ENCODE data around the gene FBXO11.

FBXO11 gene

DNA sequence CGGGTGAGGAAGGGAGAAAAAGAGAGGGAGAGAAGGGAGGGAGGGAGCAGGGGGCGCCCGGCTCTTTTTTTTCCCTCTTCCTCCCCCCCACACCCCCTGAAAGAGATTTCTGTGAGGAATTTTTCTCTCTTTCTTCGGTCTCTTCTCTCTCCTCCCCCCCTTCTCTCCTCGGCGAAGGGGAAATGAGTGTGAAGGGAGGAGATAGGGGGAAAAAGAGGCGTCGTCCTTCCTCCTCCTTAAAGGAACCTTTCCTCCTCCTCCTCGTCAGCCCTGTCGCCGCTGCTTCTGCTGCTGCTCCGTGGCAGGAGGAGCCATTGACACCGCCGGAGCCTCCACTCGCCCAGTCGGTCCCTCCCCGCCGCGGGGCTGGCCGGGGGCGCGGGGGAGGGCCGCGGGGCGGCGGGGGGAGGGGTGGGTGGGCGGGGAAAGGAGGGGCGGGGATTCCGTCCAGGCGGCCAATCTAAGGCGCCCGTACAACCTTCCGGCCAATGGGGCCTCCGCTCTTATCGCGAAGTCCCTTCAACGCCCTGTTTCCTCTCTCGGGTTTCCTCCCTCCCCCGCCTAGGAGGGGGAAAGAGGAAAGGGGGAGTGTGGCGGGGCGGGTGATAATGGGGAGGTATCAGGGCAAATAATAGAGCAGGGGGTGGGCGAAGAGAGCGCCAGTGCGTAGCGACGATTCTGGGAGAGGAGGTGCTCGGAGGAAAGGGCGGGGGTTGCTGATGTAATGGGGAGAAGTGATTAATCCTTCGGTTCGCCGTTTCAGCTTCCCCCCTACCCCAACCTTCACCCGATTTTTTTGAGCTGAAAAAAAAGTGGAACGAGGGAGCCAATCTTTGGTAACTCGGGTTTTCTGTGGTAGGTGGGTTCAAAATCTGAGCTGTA lies at the start of gene FBXO11:
Gene FBXO11 (minus strand): TSS at position 342 of the 882 bp plus-strand sequence. CDS start 778 bp downstream, outside the sequence.
- peak within 1 kb of the TSS; percentile 86 for H3K4me3 ChIP-seq (ENCODE audit: low read depth, low read length)
- TF ChIP-seq, protein P1, sequence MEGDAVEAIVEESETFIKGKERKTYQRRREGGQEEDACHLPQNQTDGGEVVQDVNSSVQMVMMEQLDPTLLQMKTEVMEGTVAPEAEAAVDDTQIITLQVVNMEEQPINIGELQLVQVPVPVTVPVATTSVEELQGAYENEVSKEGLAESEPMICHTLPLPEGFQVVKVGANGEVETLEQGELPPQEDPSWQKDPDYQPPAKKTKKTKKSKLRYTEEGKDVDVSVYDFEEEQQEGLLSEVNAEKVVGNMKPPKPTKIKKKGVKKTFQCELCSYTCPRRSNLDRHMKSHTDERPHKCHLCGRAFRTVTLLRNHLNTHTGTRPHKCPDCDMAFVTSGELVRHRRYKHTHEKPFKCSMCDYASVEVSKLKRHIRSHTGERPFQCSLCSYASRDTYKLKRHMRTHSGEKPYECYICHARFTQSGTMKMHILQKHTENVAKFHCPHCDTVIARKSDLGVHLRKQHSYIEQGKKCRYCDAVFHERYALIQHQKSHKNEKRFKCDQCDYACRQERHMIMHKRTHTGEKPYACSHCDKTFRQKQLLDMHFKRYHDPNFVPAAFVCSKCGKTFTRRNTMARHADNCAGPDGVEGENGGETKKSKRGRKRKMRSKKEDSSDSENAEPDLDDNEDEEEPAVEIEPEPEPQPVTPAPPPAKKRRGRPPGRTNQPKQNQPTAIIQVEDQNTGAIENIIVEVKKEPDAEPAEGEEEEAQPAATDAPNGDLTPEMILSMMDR (conservative IDR thresholded peaks at IDR 0.05; ENCODE audit: low read depth, low read length), result no peak
- DNase-seq (ENCODE audit: low read depth), result peak; percentile 99

DNA sequence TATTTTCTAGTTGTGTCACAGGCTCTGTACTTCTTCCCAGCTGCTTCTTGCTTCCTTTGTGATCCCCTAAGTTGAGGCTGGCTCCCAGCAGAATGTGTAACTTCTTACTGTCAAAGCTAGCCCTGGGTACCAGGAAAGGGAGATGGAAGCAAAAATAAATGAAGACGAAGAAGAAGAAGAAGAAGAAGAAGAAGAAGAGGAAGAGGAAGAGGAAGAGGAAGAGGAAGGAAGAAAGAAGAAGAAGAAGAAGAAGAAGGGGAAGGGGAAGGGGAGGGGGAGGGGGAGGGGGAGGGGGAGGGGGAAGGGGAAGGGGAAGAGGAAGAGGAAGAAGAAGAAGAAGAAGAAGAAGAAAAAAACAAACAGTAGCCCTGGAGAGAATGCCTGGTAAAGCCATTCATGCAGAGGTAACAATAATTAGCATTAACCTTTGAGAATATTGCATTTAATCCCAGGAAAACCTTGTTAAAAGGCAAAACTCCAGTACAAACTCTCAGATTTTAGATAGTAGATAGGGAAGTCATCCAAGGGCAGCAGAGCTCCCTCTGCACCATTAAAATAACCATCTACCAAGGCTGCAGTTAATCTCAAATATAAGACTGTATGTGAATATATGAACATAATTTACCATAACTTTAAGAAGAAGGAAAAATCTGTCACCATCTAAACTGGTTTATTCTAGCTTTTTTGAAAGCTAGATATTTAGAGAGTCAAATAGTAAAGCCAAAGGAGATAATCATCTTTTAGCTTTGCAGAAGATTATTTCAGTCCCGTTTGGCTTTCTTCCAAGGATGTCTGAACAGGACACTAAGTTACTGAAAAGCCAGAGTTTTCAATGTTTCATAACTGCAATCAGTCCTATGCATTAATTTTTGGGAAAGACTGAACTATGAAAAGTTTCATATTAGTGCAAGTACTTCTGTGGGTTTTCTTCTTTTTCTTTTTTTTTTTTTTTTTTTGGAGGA lies 44.3 kb upstream of the FBXO11 start:
- DNase-seq (ENCODE audit: low read depth), result peak; percentile 14
- TF ChIP-seq, protein P1 (conservative IDR thresholded peaks at IDR 0.05; ENCODE audit: low read depth, low read length), result no peak

DNA sequence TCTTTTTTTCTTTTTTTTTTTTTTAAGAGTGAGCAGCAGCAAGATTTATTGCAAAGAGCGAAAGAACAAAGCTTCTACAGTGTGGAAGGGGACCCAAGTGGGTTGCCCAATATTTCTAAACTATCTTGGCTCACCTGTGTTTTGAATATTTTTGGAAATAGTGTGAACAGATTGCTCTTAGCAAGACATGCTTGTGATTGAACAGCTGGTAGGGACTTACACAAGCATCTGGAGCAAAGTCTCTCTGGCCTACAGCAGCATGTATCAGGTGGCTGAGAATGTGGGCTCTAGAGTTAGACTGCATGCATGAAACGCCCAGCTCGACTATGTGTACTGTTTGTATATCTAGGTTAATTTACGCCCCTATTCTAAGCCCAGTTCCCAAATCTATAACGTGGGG lies 40.3 kb upstream of the FBXO11 start:
- TF ChIP-seq, protein P1 (conservative IDR thresholded peaks at IDR 0.05; ENCODE audit: low read depth, low read length), result no peak
- DNase-seq (ENCODE audit: low read depth), result no peak
- H3K4me3 ChIP-seq (ENCODE audit: low read depth, low read length), result no peak overlapping the region

More for the DNA sequence above, 44.3 kb upstream of the FBXO11 start:
- H3K4me3 ChIP-seq (ENCODE audit: low read depth, low read length), result no peak overlapping the region

DNA sequence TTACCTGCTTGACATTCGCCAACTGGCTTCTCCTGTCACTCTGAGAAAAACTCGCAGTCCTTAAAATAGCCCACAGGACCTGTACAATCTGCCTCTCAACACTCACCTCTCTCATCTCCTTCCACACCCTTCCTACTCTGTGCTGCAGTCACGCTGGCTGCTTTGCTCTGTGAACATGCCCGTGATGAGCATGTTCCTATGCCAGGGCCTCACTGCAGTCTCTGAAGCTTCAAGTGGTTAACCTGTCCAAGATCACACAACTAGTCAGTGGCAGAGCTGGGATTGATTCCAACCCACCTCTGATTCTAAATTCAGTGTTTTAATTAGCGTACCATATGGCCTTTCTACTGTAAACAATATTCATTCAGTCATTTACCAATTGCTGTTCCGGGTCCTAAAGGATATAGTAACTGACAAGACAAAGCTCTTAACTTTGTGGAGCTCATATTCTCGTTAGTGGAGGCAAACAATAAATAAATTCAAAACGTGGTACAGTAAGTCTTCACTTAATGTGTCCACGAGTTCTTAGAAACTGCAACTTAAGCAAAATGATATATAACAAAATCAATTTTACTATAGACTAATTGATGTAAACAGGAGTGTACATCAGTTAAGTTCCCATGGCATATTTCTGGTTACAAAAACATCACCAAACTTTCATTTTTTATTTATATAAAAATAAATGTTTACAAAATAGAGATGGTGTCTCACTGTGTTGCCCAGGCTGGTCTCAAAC lies 38.9 kb upstream of the FBXO11 start:
- TF ChIP-seq, protein P1 (conservative IDR thresholded peaks at IDR 0.05; ENCODE audit: low read depth, low read length), result no peak
- DNase-seq (ENCODE audit: low read depth), result no peak
- H3K4me3 ChIP-seq (ENCODE audit: low read depth, low read length), result no peak overlapping the region

DNA sequence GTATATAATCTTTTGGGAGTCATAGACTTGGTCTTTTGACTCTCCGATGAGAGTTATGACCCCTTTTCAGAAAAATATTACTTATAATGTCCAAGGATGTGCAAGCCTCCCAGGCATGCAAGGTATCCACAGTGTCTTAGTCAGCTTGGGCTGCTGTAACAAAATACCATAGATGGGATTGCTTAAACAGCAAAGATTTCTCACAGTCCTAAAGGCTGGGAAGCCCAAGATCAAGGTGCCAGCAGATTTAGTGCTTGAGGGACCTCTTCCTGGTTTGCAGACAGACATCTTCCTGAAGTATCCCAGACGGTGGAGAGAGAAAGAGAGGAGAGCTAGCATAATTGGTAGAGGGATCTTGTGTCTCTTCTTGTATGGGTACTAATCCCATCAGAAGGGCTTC lies 35.6 kb upstream of the FBXO11 start:
- no peak overlapping the region for H3K4me3 ChIP-seq (ENCODE audit: low read depth, low read length)
- DNase-seq (ENCODE audit: low read depth), result no peak

DNA sequence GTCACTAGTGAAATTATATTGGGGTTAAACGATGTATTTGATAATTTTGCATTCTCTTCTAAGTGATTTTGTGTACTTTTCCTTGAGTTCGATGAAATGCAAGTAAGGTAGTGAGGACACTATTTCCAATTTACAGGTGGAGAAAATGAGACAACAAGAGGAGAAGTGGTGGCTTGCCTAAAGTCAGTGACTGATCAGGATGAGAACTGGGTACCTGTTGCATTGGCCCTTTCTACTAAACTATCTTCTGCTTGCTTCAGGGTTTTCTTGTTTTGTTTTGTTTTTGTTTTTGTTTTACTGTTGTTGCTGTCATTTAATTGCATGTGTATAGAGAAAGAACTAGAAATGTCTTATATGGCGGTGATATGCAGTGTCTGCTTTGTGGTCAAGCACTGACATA lies 31.4 kb upstream of the FBXO11 start:
- H3K4me3 ChIP-seq (ENCODE audit: low read depth, low read length), result no peak overlapping the region
- TF ChIP-seq, protein P1 (conservative IDR thresholded peaks at IDR 0.05; ENCODE audit: low read depth, low read length), result no peak
- DNase-seq (ENCODE audit: low read depth), result no peak

More for the DNA sequence above, 35.6 kb upstream of the FBXO11 start:
- TF ChIP-seq, protein P1 (conservative IDR thresholded peaks at IDR 0.05; ENCODE audit: low read depth, low read length), result no peak
